OCI-LY7 (cell line): ENCODE results near the gene CTSH. TPM values are rescaled to one million over a fixed set of nuclear protein-coding genes. Genes with fewer than 3 reads are reported as not detected.
"Not testable (repeated sequence)": the region's sequence is repeated elsewhere in the genome, so short reads cannot be mapped to it uniquely, and the experiment has no call there.

Experiments used
- BruUV-seq: library from RNA; stranded (reverse); fragments of 400-500 nt; replicated peaks from 2 replicates; lab custom pipeline; 2021; lab: Mats Ljungman, UMichigan
- CTCF ChIA-PET: fragments of 300-600 bp; sonication (Branson Sonifier 250); formaldehyde crosslinking; loops from one replicate; lab custom pipeline; 2022; ENCODE audit warnings: antibody characterized with exemption; ENCODE audit not compliant: unreplicated experiment; lab: Charles Lee
- POLR2A ChIA-PET: fragments of 300-600 bp; sonication (Branson Sonifier 250); formaldehyde crosslinking; loops from one replicate; lab custom pipeline; 2022; ENCODE audit warnings: antibody characterized with exemption; lab: Charles Lee
- DNase-seq: peaks from one replicate; pipeline ENCODE4 v3.0.0-alpha.2; 2015; ENCODE audit warnings: low spot score
- H2AFZ ChIP-seq: fragments of 200-600 bp; sonication (generic), shearing (Covaris generic); 2 replicates; pipeline ENCODE4 v1.6.1; 2014; ENCODE audit warnings: mild to moderate bottlenecking, antibody characterized with exemption, low read length, moderate library complexity
- H3K27ac ChIP-seq: fragments of 200-600 bp; sonication (generic); 2 replicates; pipeline ENCODE4 v1.5.1; 2014; ENCODE audit warnings: mixed run types, low read depth, mild to moderate bottlenecking, moderate library complexity, low read length, inconsistent platforms; ENCODE audit not compliant: poor library complexity, severe bottlenecking
- H3K36me3 ChIP-seq: fragments of 200-600 bp; sonication (generic); 2 replicates; pipeline ENCODE4 v1.6.1; 2014; ENCODE audit warnings: mild to moderate bottlenecking, antibody characterized with exemption, low read length, moderate library complexity, mixed read lengths; ENCODE audit not compliant: insufficient read depth
- H3K4me1 ChIP-seq: fragments of 200-600 bp; sonication (generic); 2 replicates; pipeline ENCODE4 v1.5.1; 2014; ENCODE audit warnings: mild to moderate bottlenecking, low read length; ENCODE audit not compliant: insufficient read depth, poor library complexity, severe bottlenecking
- H3K4me2 ChIP-seq: fragments of 200-600 bp; sonication (generic); 2 replicates; pipeline ENCODE4 v1.6.1; 2014; ENCODE audit warnings: mild to moderate bottlenecking, low read length
- H3K4me3 ChIP-seq: fragments of 200-600 bp; sonication (generic); 2 replicates; pipeline ENCODE4 v1.5.1; 2014; ENCODE audit warnings: mild to moderate bottlenecking, low read depth, low read length; ENCODE audit not compliant: poor library complexity, severe bottlenecking
- H3K79me2 ChIP-seq: fragments of 200-600 bp; sonication (generic); 2 replicates; pipeline ENCODE4 v1.6.1; 2016; ENCODE audit warnings: low read depth, mild to moderate bottlenecking, low read length, moderate library complexity, mixed read lengths; ENCODE audit not compliant: insufficient read depth
- H3K9me2 ChIP-seq: fragments of 200-600 bp; sonication (generic); 2 replicates; pipeline ENCODE4 v1.6.1; 2016; ENCODE audit warnings: mild to moderate bottlenecking, low read length, mixed read lengths; ENCODE audit not compliant: insufficient read depth
- H3K9me3 ChIP-seq: fragments of 200-600 bp; sonication (generic); 2 replicates; pipeline ENCODE4 v1.6.1; 2014; ENCODE audit warnings: mild to moderate bottlenecking, mixed run types, low read length, mixed read lengths
- H4K20me1 ChIP-seq: fragments of 200-600 bp; sonication (generic); 2 replicates; pipeline ENCODE4 v1.6.1; 2014; ENCODE audit warnings: mild to moderate bottlenecking, antibody characterized with exemption, low read length, moderate library complexity, mixed read lengths; ENCODE audit not compliant: insufficient read depth
- EZH2phosphoT487 ChIP-seq: fragments of 200-600 bp; sonication (generic); IDR thresholded peaks from 2 replicates; pipeline ENCODE4 v1.6.1; 2018; ENCODE audit warnings: low read depth, borderline replicate concordance, mild to moderate bottlenecking, mixed run types, antibody characterized with exemption, low read length, moderate library complexity, mixed read lengths
- intact Hi-C: fragments of 100-400 bp; cut with micrococcal nuclease; formaldehyde crosslinking; loops from one replicate; pipeline ENCODE4 v1.10.0; 2022; ENCODE audit not compliant: unreplicated experiment
- total RNA-seq, 2 experiments: library from RNA; depleted of rRNA in 1 of 2; stranded (reverse); fragments of >200 nt in 1 of 2; shearing (Covaris generic) in 1 of 2; gene quantifications; 2 replicates each; pipeline ENCODE4 v1.2.3, GENCODE V29; 2014 to 2022
- TF ChIP-seq, protein P1 (sequence below): fragments of 200-600 bp; sonication (generic); conservative IDR thresholded peaks from 2 replicates; pipeline ENCODE4 v1.5.1; 2014; ENCODE audit warnings: mild to moderate bottlenecking, antibody characterized with exemption, low read length, moderate library complexity, mixed read lengths

CTSH gene
- total RNA-seq, 2 experiments from 2014 or later = 21.5 to 26.9 TPM

DNA sequence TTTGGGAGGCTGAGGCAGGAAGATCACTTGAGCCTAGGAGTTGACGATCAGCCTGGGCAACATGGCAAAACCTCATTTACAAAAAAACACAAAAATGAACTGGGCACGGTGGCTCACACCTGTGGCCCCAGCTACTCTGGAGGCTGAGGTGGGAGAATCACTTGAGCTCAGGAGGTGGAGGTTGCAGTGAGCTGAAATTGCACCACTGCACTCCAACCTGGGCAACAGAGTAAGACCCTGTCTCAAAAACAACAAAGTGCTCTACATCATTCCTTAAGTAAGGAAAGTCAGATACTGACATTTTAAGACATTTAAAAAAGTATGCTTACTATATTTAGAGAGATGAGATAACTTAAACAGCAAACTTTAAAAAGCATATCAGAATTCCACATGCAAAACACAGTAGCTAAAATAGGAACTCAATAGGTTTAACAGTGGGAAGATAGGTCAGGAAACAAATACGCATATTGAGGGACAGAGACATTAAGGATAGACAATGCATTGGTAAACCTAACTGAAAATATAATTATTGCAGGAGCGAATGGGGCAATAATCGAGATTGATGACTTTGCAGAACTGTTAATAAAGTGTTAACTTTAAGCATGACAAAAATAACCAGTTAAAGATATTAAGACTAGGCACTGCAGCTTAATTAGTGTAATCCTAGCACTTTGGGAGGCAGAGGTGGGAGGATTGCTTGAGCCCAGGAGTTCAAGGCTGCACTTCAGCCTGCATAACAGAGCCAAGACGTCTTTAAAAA, 40.1 kb downstream of the CTSH start:
- ChIA-PET POLR2A (interaction anchor here (0.6 to 1.0 kb wide), 4 partner anchors 13 to 432 kb away, joined by 3 to 4 read pairs (median 4); no protein-coding TSS in a partner anchor), CTCF (no interaction called here)
- Histone ChIP-seq H3K9me3 (no peaks in the 10 kb centered on the region), H3K27ac (no peak overlapping the region), H3K4me3 (no peak overlapping the region), H3K9me2 (no peaks in the 10 kb centered on the region), H3K36me3 (peaks cover 96% of the 10 kb centered on the region), H3K79me2 (peaks cover 1% of the 10 kb centered on the region; the same call in 1 of the 2 replicates), H4K20me1 (no peaks in the 10 kb centered on the region; the same call in 1 of the 2 replicates), H2AFZ (no peak overlapping the region), H3K4me2 (no peak overlapping the region), H3K4me1 (no peaks in the 10 kb centered on the region)
- no peak for DNase-seq
- intact Hi-C loops = no loop called here
- no peak for TF ChIP-seq EZH2phosphoT487
- TF ChIP-seq, protein P1, sequence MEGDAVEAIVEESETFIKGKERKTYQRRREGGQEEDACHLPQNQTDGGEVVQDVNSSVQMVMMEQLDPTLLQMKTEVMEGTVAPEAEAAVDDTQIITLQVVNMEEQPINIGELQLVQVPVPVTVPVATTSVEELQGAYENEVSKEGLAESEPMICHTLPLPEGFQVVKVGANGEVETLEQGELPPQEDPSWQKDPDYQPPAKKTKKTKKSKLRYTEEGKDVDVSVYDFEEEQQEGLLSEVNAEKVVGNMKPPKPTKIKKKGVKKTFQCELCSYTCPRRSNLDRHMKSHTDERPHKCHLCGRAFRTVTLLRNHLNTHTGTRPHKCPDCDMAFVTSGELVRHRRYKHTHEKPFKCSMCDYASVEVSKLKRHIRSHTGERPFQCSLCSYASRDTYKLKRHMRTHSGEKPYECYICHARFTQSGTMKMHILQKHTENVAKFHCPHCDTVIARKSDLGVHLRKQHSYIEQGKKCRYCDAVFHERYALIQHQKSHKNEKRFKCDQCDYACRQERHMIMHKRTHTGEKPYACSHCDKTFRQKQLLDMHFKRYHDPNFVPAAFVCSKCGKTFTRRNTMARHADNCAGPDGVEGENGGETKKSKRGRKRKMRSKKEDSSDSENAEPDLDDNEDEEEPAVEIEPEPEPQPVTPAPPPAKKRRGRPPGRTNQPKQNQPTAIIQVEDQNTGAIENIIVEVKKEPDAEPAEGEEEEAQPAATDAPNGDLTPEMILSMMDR = no peak
- no TSS peak for BruUV-seq

DNA sequence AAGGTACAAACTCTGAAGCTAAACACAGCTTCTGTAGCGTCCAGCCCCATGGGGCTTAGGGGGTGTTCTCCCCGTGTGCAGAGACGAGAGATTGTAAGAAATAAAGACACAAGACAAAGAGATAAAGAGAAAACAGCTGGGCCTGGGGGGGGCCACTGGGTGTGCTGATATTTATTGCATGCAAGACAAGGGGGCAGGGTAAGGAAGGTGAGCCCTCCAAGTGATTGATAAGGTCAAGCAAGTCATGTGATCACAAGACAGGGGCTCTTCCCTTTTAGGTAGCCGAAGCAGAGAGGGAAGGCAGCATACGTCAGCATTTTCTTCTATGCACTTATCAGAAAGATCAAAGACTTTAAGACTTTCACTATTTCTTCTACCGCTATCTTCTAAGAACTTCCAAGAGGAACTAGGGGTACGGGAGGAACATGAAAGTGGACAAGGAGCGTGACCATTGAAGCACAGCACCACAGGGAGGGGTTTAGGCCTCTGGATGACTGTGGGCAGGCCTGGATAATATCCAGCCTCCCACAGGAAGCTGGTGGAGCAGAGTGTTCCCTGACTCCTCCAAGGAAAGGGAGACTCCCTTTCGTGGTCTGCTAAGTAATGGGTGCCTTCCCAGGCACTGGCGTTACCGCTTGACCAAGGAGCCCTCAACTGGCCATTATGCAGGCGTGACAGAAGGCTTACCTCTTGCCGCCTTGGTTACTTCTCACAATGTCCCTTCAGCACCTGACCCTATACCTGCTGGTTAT, 42.4 kb downstream of the CTSH start:
- H2AFZ ChIP-seq, H3K4me1 ChIP-seq, POLR2A ChIA-PET, H3K79me2 ChIP-seq, H4K20me1 ChIP-seq, H3K9me2 ChIP-seq, intact Hi-C loops, DNase-seq, BruUV-seq, H3K27ac ChIP-seq, H3K9me3 ChIP-seq, H3K4me3 ChIP-seq, H3K4me2 ChIP-seq, CTCF ChIA-PET: not testable (repeated sequence)
- peaks cover 100% of the 10 kb centered on the region for H3K36me3 ChIP-seq

DNA sequence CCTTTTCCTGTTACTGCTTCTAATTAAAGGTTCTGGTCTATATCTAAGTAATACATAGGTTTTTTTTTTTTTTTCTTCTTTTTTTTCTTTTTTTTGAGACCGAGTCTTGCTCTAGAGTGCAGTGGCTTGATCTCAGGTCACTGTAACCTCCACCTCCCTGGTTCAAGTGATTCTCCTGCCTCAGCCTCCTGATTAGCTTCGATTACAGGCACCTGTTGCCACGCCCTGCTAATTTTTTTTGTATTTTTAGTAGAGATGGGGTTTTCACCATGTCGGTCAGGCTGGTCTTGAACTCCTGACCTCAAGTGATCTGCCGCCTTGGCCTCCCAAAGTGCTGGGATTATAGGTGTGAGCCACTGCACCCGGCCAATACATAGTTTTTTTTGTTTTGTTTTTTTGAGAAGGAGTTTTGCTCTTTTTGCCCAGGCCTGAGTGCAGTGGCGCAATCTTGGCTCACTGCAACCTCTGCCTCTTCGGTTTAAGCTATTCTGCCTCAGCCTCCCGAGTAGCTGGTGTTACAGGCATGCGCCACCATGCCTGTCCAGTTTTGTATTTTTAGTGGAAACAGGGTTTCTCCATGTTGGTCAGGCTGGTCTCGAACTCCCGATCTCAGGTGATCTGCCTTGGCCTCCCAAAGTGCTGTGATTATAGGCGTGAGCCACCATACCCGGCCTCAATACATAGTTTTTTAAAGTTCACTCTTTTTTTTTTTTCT, 43.9 kb downstream of the CTSH start:
- BruUV-seq, H3K79me2 ChIP-seq, DNase-seq, H3K4me2 ChIP-seq, H3K4me3 ChIP-seq, H3K9me2 ChIP-seq, H4K20me1 ChIP-seq, H3K4me1 ChIP-seq, intact Hi-C loops, CTCF ChIA-PET, H3K27ac ChIP-seq, H3K9me3 ChIP-seq, H2AFZ ChIP-seq: not testable (repeated sequence)
- peaks cover 99% of the 10 kb centered on the region for H3K36me3 ChIP-seq
- POLR2A ChIA-PET = interaction anchor here (1.4 kb wide), 1 partner anchor 15 kb away, joined by 3 read pairs; no protein-coding TSS in a partner anchor
